HL-60 (cell line): ENCODE results near the gene BCL10.

ENCODE experiments used
- CTCF ChIP-seq: IDR thresholded peaks from one replicate; pipeline ENCODE4 v1.5.1; 2011; ENCODE audit warnings: low read length, control low read depth, inconsistent platforms; ENCODE audit not compliant: insufficient read depth
- POLR2AphosphoS5 ChIP-seq: IDR thresholded peaks from 2 replicates; pipeline ENCODE4 v1.6.1; 2012; ENCODE audit warnings: low read depth
- REST ChIP-seq: IDR thresholded peaks from 2 replicates; pipeline ENCODE4 v1.6.1; 2012; ENCODE audit warnings: low read depth; ENCODE audit not compliant: insufficient replicate concordance

DNA sequence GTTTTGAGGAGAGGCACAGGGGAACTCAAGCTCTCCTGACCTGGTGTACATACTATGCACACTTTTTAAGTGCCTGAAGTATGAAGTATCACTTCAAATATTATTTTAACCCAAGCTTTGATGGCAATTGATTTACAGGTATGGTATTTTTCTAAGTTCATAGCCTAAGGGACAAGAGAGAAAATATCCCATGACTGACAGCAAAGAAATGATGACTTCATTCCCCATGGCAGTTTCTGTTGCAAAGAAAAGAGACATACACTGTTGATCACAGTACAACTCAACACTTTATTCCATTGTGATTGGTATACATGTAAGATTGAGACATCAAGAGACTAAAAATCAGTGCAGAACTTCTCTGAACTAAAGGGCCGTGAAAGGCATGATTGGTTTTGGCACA, 41.8 kb upstream of the BCL10 start:
- no peak for TF ChIP-seq CTCF
- TF ChIP-seq REST: no peak
- TF ChIP-seq POLR2AphosphoS5: no peak
